ENCODE results near the gene MTNR1A.

DNA sequence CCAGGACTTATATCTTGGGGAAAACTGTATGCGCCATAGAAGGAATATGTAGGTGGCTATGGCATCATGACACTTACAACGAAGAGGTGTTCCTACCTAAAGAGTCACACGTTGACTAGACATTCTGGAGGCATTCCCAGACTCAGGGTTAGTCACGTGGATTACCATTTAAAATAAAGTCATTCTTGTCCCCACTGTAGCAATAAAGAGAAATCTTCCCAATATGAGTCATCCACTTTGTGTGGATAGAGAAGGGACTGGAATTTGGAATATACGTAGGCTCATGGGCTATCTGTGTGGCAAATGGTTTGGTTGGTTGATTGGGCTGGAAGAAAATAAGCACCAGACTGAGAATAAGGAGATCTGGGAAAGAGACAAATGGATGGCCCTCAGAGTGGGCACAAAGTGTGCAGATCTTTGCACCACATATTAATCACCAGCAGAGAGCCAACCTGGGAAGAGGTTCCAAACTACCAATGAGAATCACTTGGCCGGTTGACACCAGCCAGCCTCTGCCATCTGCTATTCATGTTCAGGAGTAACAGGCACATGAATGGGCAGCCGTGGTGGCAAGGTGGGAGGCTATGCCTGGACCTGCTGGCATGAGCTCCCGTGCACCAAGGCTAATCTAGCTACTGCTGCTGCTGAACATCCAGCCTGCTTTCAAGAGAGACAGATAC is 41.0 kb downstream of the MTNR1A start:
- TF ChIP-seq, protein P1, sequence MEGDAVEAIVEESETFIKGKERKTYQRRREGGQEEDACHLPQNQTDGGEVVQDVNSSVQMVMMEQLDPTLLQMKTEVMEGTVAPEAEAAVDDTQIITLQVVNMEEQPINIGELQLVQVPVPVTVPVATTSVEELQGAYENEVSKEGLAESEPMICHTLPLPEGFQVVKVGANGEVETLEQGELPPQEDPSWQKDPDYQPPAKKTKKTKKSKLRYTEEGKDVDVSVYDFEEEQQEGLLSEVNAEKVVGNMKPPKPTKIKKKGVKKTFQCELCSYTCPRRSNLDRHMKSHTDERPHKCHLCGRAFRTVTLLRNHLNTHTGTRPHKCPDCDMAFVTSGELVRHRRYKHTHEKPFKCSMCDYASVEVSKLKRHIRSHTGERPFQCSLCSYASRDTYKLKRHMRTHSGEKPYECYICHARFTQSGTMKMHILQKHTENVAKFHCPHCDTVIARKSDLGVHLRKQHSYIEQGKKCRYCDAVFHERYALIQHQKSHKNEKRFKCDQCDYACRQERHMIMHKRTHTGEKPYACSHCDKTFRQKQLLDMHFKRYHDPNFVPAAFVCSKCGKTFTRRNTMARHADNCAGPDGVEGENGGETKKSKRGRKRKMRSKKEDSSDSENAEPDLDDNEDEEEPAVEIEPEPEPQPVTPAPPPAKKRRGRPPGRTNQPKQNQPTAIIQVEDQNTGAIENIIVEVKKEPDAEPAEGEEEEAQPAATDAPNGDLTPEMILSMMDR (IDR thresholded peaks at IDR 0.05; ENCODE audit: low read depth, low read length, poor library complexity, severe bottlenecking), result no peak
- TF ChIP-seq EZH2phosphoT487 (IDR thresholded peaks at IDR 0.05; ENCODE audit: borderline replicate concordance, low read length), result no peak
